GM12873 (cell line): ENCODE results near the gene ABR.

ENCODE experiments used
- CTCF ChIP-seq: IDR thresholded peaks from 2 replicates; pipeline ENCODE4 v1.5.1; 2012; ENCODE audit warnings: low read depth, mild to moderate bottlenecking, moderate library complexity, low read length, control low read depth; ENCODE audit not compliant: insufficient read depth; ENCODE audit errors: missing control alignments

ABR gene

DNA sequence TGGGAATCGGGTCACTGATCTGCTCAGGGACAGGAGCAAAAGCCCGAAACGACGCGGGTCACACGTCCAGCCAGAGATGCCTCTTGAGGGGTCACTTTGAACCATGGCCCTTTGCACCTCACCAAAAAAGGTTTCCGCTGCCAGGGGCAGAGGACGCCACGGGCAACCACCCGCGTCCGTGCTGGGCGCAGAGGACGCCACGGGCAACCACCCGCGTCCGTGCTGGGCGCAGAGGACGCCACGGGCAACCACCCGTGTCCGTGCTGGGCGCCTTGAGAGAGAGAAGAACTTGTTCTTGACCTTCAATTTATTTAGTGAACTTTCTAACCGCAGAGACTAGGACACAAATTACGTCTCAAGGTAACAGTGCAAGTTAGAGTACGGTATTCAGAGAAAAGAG is 147.4 kb downstream of the ABR start:
- no peak for TF ChIP-seq CTCF

- TF ChIP-seq CTCF = no peak
Observed at GRCh38 chr17:1031711-1032110, 148.1 kb downstream of the ABR start.

DNA sequence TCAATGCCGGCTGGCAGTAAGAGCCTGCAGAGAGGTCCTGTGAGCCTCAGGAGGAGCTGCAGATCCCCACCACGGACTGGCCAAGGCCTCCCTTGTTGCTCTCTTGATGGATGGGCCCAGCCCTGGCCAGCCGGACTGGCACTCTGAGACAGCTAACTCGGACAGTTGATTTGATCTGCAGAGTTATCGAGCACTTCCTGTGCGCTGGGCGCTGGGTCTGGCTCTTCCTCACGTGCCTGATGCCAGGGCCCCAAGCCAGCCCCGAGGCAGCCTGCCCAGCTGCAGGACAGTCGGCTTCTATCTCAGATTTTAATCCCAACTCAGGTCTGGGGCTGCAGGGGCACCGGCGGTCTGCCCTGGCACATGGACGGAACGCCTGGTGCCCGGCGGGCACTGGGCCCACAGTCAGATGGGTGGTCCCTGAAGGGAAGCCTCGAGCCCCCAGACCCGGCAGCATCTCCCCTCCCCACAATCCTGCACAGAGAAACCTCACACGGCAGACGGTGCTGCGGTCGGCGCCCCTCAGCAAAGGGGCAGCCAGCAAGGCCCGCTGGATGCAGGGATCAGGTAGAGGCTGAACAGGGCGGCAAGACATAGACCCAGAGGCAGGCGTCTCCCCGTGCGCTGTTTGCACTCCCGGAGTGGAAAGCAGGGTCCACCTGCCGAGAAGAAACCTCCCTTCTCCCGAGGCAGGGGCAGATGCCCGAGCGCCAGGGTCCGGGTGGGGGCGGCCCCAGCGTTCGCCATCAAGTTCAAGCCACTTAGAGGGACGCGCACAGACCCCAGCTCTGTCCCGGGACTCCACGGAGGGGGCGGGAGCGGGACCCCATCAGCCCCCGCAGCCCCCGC is 148.9 kb downstream of the ABR start:
- no peak for TF ChIP-seq CTCF

DNA sequence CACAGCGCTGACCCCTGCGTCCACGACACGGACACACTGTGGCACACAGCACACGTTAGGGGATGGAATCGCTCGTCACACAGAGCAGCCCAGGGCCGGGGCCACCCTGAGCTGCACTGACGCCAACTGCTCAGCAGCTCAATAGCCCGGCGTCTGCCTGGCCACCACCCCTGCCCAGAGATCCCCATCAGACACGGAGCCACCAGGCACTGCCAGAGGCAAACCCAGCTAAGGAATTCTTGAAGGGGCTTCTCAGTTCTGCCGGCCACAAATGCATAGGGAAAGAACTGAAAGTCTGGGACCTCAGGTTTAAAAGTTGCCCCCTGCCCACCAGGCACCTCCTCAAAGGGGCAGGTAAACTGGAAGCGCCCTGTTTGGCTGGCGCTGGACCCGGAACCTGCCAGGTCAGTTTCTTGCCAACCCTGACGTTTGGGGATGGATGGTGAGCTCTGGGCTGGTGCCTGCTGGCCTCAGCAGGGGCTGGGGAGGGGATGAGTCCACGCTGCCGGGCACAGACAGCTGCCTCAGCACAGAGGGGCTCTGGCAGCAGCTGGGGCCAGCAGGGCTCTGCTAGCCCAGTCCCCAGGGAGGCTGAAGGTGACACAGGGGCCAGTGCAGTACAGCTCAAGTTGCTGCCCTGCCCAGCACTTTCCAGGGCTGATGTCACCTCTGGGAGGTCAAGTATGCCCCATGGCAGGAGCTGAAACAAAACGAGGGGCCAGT is 149.7 kb downstream of the ABR start:
- TF ChIP-seq CTCF = no peak

DNA sequence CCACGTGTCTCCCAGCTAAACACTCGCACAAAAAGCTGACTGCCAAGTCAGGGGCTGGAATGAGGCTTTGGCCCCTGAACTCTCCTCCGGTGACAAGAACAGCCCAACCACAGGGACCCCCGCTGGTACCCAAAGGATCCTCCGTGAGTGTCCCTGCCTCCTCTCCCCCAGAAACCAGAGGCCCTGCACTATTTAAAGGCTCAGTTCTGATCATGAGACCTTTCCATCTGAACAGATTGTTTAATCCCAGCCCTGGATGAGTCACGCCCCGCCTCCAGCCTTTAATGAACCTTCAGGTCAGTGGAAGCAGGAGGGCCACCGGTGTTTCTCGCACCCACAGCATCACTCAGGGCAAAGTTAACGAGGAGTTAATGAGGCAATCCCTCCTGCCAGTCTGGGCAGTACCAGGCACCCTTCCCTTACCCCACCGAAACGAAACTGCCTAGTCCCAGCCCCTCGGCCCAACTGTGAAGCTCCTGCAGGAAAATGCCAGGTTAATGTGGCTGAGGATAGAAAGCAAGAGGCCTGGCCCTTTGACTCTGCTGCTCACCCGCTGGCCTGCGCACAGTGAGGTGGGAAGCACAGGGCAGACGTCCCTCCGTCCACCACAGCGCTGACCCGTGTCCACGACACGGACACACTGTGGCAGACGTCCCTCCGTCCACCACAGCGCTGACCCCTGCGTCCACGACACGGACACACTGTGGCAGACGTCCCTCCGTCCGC is 150.4 kb downstream of the ABR start:
- TF ChIP-seq CTCF = no peak

GRCh38 chr17:1027044-1027443 is 152.7 kb downstream of the ABR start:
- no peak for TF ChIP-seq CTCF

DNA sequence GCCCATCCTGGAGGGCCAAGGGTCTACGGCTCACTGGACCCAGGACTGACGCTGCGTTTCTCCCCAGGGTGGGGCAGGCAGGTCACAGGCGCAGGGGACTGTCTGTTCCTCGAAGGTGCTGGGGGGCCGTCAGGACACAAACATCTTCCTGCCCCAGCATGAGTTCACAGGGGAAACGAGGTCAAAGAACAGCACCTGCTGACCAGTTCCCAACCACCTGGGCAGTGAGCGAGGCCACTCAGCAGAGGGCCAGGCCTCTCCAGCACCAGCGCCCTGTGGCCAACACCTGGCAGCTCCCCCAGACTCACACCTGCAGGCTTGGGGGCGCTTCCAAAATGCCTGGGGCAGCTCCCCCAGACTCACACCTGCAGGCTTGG is 153.2 kb downstream of the ABR start:
- no peak for TF ChIP-seq CTCF
